Measurements from ENCODE around the gene NELL1. TPM values are rescaled to one million over a fixed set of nuclear protein-coding genes. Genes with fewer than 3 reads are reported as not detected.

NELL1 gene
- polyA plus RNA-seq, 1 of the 3 experiments (the other 2 are of a cell fraction), result not detected

DNA sequence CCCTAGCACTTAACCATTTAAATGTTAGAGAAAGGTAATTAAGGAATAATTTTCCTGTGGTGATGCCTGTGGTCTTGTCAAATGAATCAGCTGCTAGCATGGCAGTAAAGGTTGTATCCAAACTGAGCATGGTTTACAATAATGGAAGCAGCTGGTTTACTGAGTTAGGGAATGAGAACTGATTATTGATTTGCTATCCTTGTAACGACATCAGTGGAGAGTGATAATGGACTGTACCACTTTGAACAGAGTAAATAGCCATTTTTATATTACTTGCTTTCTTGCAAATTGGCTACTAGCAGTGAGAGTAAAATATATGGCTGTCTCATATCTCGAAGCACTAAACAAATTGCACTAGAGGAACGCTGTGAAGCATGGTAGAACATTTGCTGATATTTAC lies 934.5 kb downstream of the NELL1 start:
- Histone ChIP-seq H3K27ac (ENCODE audit: low read depth in 2 of 2, low read length in 1 of 2) (no peak overlapping the region), H4K20me1 (ENCODE audit: insufficient read depth) (no peaks in the 10 kb centered on the region), H2AFZ (ENCODE audit: low read depth) (no peak overlapping the region), H3K36me3 (replicated peaks in 1 of 2; ENCODE audit: control insufficient read depth in 1 of 2, insufficient read depth in 2 of 2, low read length in 1 of 2) (no peaks in the 10 kb centered on the region), H3K4me3 (ENCODE audit: low read depth in 2 of 2, low read length in 1 of 2) (no peak overlapping the region), H3K9me3 (no peaks in the 10 kb centered on the region), H3F3A (replicated peaks; ENCODE audit: insufficient read depth) (no peaks in the 10 kb centered on the region), H3K79me2 (ENCODE audit: insufficient read depth) (no peaks in the 10 kb centered on the region), H3K4me1 (ENCODE audit: control insufficient read depth in 1 of 2, insufficient read depth in 2 of 2, low read depth in 1 of 2, low read length in 1 of 2) (no peaks in the 10 kb centered on the region; a peak in 1 of 4 replicates), H3K27me3 (ENCODE audit: insufficient read depth) (no peaks in the 10 kb centered on the region), H3K9me2 (no peaks in the 10 kb centered on the region), H3K9ac (no peak overlapping the region), H3K4me2 (no peak overlapping the region)
- TF ChIP-seq SIN3A (IDR thresholded peaks at IDR 0.05; ENCODE audit: borderline replicate concordance, low read depth, low read length) (no peak), CHD2 (IDR thresholded peaks at IDR 0.05; ENCODE audit: low read length, partially characterized antibody) (no peak), GABPA (IDR thresholded peaks at IDR 0.05; ENCODE audit: low read depth) (no peak)
- TF ChIP-seq, protein P1, sequence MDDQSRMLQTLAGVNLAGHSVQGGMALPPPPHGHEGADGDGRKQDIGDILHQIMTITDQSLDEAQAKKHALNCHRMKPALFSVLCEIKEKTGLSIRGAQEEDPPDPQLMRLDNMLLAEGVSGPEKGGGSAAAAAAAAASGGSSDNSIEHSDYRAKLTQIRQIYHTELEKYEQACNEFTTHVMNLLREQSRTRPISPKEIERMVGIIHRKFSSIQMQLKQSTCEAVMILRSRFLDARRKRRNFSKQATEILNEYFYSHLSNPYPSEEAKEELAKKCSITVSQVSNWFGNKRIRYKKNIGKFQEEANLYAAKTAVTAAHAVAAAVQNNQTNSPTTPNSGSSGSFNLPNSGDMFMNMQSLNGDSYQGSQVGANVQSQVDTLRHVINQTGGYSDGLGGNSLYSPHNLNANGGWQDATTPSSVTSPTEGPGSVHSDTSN (IDR thresholded peaks at IDR 0.05), result no peak
- DNase-seq, result no peak
- ChIA-PET POLR2A (no interaction called here), CTCF (interaction anchor here (0.8 to 1.0 kb wide), 2 partner anchors 13 to 35 kb away, joined by 3 read pairs; no protein-coding TSS in a partner anchor)
- WGBS (ENCODE audit: low lambda C conversion rate), result 11% methylated on average over 3 of the region's 3 CpGs

DNA sequence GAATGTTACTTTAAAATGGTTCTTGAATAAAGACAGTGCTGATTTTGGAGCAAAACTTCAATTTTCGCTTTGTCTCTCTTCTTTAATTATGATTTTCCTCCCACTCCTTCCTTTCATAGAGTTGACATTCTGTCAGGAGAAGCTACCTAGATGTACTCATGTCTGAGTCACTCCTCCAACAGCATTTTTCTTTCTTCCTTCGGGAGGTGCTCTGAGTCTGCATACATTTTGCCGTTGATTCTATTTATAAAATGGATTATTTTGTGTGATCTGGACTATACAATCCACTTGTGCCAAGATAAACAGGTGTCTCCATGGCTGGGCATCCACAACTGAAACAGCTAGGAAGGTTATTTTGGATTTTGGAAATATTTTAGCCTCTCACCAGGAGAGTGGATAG lies 935.2 kb downstream of the NELL1 start:
- H3K9me3 ChIP-seq, result no peaks in the 10 kb centered on the region
- H3K4me3 ChIP-seq (ENCODE audit: low read depth in 2 of 2, low read length in 1 of 2), result no peak overlapping the region
- H3K4me1 ChIP-seq (ENCODE audit: control insufficient read depth in 1 of 2, insufficient read depth in 2 of 2, low read depth in 1 of 2, low read length in 1 of 2), result no peaks in the 10 kb centered on the region; a peak in 1 of 4 replicates
- CTCF ChIA-PET, result interaction anchor here (0.7 kb wide), 1 partner anchor 12 kb away, joined by 3 read pairs; no protein-coding TSS in a partner anchor
- no peak overlapping the region for H3K27ac ChIP-seq (ENCODE audit: low read depth in 2 of 2, low read length in 1 of 2)
- TF ChIP-seq RXRA (IDR thresholded peaks at IDR 0.05; ENCODE audit: borderline replicate concordance, low read depth) (no peak), RAD21 (IDR thresholded peaks at IDR 0.05; ENCODE audit: low read length) (peak; percentile 19; the same call in 1 of the 2 replicates), NFIC (IDR thresholded peaks at IDR 0.05; ENCODE audit: borderline replicate concordance) (no peak), RCOR1 (IDR thresholded peaks at IDR 0.05; ENCODE audit: low read length) (no peak), FOXJ3 (CRISPR knock-in tag; IDR thresholded peaks at IDR 0.05) (no peak), TEAD4 (IDR thresholded peaks at IDR 0.05; ENCODE audit: borderline replicate concordance, insufficient read depth) (no peak)
- TF ChIP-seq, protein P2, sequence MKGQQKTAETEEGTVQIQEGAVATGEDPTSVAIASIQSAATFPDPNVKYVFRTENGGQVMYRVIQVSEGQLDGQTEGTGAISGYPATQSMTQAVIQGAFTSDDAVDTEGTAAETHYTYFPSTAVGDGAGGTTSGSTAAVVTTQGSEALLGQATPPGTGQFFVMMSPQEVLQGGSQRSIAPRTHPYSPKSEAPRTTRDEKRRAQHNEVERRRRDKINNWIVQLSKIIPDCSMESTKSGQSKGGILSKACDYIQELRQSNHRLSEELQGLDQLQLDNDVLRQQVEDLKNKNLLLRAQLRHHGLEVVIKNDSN (IDR thresholded peaks at IDR 0.05; ENCODE audit: borderline replicate concordance, low read depth), result no peak
- no peaks in the 10 kb centered on the region for H3K79me2 ChIP-seq (ENCODE audit: insufficient read depth)
- 27% methylated on average over 3 of the region's 3 CpGs for WGBS (ENCODE audit: low lambda C conversion rate)
- no peaks in the 10 kb centered on the region for H3F3A ChIP-seq (replicated peaks; ENCODE audit: insufficient read depth)
- no peak overlapping the region for H2AFZ ChIP-seq (ENCODE audit: low read depth)
- POLR2A ChIA-PET, result no interaction called here
- no peaks in the 10 kb centered on the region for H4K20me1 ChIP-seq (ENCODE audit: insufficient read depth)
- no peak overlapping the region for H3K9ac ChIP-seq
- no peaks in the 10 kb centered on the region for H3K36me3 ChIP-seq (replicated peaks in 1 of 2; ENCODE audit: control insufficient read depth in 1 of 2, insufficient read depth in 2 of 2, low read length in 1 of 2)
- no peak for DNase-seq
- no peaks in the 10 kb centered on the region for H3K27me3 ChIP-seq (ENCODE audit: insufficient read depth)
- no peak overlapping the region for H3K4me2 ChIP-seq
- H3K9me2 ChIP-seq, result no peaks in the 10 kb centered on the region
